Activated T-helper 1 cell treated with anti-CD3 and anti-CD28 coated beads, Interleukin-12 subunit alpha, Interleukin-12 subunit beta, Interleukin-2, Interleukin-4 antibody, amounts not matched to agents 30 ng/mL and 10 ng/mL and 1 ng/mL, durations not matched to agents 14 hours and 24 hours and 36 hours (primary cell): ENCODE measurements around the gene EXOC3L1. TPM values are rescaled to one million over a fixed set of nuclear protein-coding genes. Genes with fewer than 3 reads are reported as not detected.

Experiments used
- DNase-seq: peaks from one replicate; pipeline ENCODE4 v3.0.0; 2021; ENCODE audit warnings: low spot score
- H3K27ac Mint-ChIP-seq: one replicate; pipeline ENCODE4 v1.8.0; 2021; ENCODE audit warnings: mild to moderate bottlenecking, mixed read lengths
- H3K27me3 Mint-ChIP-seq: one replicate; pipeline ENCODE4 v1.8.0; 2022; ENCODE audit warnings: mild to moderate bottlenecking, moderate library complexity, mixed read lengths; ENCODE audit not compliant: insufficient read depth
- H3K36me3 Mint-ChIP-seq: one replicate; pipeline ENCODE4 v1.8.0; 2021; ENCODE audit warnings: low read depth, mixed read lengths
- H3K4me1 Mint-ChIP-seq: one replicate; pipeline ENCODE4 v1.8.0; 2021; ENCODE audit warnings: low read depth, mixed read lengths
- H3K4me3 Mint-ChIP-seq: one replicate; pipeline ENCODE4 v1.8.0; 2021; ENCODE audit warnings: mild to moderate bottlenecking, moderate library complexity, mixed read lengths
- H3K9me3 Mint-ChIP-seq: one replicate; pipeline ENCODE4 v1.8.0; 2021; ENCODE audit warnings: mixed read lengths
- intact Hi-C: fragments of 100-400 bp; cut with micrococcal nuclease; formaldehyde crosslinking; loops from one replicate; pipeline ENCODE4 v1.15.1; 2024
- total RNA-seq: library from RNA; stranded (reverse); gene quantifications from 2 replicates; pipeline ENCODE4 v1.2.3, GENCODE V29; 2022

Gene EXOC3L1
- total RNA-seq, 1 donor from 2014 or later, result 0.34 TPM

- peaks cover 14% of the 10 kb centered on the region for H3K27me3 Mint-ChIP-seq
- peaks cover 52% of the 10 kb centered on the region for H3K4me1 Mint-ChIP-seq
- intact Hi-C loops, result no loop called here
- no peak overlapping the region for H3K27ac Mint-ChIP-seq
- peaks cover 9% of the 10 kb centered on the region for H3K36me3 Mint-ChIP-seq
- H3K4me3 Mint-ChIP-seq, result no peak overlapping the region
- no peaks in the 10 kb centered on the region for H3K9me3 Mint-ChIP-seq
- DNase-seq, result no peak
Observed at GRCh38 chr16:67167588-67167987, 22.3 kb downstream of the EXOC3L1 start.

DNA sequence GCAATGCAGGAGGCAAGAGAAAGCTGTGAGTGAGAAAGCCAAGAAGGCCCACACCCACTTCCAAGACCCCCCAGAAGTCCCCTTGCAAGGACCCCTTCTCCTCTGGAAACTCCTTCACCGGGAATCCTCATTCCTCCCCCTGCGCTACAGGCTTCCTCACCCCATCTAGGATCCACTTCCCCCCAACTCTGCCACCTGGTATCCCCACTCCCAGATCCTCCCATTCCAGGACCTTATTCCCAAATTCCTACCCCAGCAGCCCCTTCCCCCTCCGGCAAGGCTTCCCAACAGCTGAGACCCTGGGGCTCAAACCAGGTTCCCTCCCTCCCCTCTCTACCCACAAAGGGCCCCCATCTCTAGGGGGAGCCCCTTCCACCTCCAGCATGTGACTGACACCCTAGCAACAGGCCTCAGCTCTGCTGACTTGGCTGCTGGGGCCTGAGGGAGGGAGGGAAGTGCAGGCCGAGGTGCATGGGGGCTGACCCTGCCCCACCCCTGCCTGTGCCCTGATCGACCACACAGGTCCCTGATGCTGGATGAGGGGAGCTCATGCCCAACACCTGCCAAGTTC is 23.3 kb downstream of the EXOC3L1 start:
- peaks cover 7% of the 10 kb centered on the region for H3K36me3 Mint-ChIP-seq
- no peak for DNase-seq
- peak overlapping the region; percentile 48 for H3K27ac Mint-ChIP-seq
- intact Hi-C loops, result no loop called here
- no peaks in the 10 kb centered on the region for H3K9me3 Mint-ChIP-seq
- H3K4me3 Mint-ChIP-seq, result peak overlapping the region; percentile 60
- peaks cover 14% of the 10 kb centered on the region for H3K27me3 Mint-ChIP-seq
- peaks cover 43% of the 10 kb centered on the region for H3K4me1 Mint-ChIP-seq

GRCh38 chr16:67166110-67166547 is 23.8 kb downstream of the EXOC3L1 start:
- Mint-ChIP-seq H3K27ac (no peak overlapping the region), H3K9me3 (no peaks in the 10 kb centered on the region), H3K36me3 (peaks cover 5% of the 10 kb centered on the region), H3K4me1 (peaks cover 38% of the 10 kb centered on the region), H3K27me3 (peaks cover 14% of the 10 kb centered on the region), H3K4me3 (peak overlapping the region; percentile 60)
- DNase-seq, result no peak
- intact Hi-C loops, result no loop called here

DNA sequence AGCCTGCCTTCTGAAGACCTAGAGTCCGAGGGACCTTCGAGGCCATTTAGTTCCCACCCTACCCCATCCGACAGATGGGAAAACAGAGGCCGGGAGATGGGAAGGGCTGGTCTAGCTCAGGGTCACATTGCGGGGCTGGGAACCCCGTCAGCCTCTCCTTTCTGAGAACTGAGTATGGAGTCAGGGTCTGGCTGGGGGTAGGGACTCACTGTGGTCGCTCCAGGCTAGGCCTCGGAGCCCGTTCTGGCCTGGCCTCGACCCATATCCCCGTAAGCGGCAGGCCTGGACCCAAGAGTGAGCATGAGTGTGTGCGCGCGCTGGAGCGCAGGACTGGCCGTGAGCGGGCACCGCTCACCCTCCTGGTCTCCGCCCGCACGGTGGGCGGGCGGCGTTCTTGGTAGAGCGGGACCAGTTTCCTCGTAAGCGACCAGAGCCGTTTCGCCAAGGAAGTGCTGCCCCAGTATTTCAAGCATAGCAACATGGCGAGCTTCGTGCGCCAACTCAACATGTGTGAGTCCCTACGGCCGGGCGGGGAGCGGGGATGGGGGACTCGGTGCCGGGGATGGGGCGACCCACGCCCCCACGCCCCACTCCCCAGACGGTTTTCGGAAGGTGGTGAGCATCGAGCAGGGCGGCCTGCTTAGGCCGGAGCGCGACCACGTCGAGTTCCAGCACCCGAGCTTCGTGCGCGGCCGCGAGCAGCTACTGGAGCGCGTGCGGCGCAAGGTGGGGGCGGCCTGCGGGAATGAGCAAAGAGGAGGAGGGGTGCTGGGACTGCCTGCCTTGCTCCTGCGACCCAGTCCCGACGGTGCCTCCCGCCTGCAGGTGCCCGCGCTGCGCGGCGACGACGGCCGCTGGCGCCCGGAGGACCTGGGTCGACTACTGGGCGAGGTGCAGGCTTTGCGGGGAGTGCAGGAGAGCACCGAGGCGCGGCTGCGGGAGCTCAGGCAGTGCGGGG is 24.5 kb downstream of the EXOC3L1 start:
- no peaks in the 10 kb centered on the region for H3K9me3 Mint-ChIP-seq
- intact Hi-C loops, result no loop called here
- H3K4me3 Mint-ChIP-seq, result peak overlapping the region; percentile 65
- H3K27ac Mint-ChIP-seq, result peak overlapping the region; percentile 47
- H3K36me3 Mint-ChIP-seq, result peaks cover 8% of the 10 kb centered on the region
- H3K27me3 Mint-ChIP-seq, result peaks cover 16% of the 10 kb centered on the region
- peaks cover 40% of the 10 kb centered on the region for H3K4me1 Mint-ChIP-seq
- no peak for DNase-seq

DNA sequence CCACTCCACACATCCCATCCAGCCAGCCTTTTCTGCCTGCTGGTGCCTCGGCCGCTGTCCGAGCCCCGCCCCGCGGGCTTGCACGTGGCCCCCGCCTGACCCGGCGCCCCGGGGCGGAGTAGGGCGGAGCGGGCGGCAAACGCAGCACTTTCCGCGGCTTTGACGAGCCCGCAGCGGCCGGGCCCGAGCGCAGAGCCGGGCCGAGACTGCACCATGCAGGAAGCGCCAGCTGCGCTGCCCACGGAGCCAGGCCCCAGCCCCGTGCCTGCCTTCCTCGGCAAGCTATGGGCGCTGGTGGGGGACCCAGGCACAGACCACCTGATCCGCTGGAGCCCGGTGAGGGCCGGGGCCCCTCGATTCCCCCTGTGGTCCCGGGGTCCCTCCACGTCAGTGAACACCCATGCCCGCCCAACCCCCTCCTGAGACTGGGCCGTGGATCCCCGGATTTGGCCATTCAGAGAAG is 25.3 kb downstream of the EXOC3L1 start, which contains the start of gene HSF4:
Gene HSF4, plus strand, starts transcription at position 147 of the 463 bp plus-strand sequence. Its CDS starts 67 bp downstream, at position 214.
- peak within 1 kb of the TSS; percentile 66 for H3K4me3 Mint-ChIP-seq
- no peaks in the 10 kb centered on the region for H3K9me3 Mint-ChIP-seq
- intact Hi-C loops, result no loop called here
- peak within 1 kb of the TSS; percentile 52 for H3K27ac Mint-ChIP-seq
- DNase-seq, result no peak
- H3K36me3 Mint-ChIP-seq, result peaks cover 8% of the 10 kb centered on the region
- peaks cover 36% of the 10 kb centered on the region for H3K4me1 Mint-ChIP-seq
- peaks cover 16% of the 10 kb centered on the region for H3K27me3 Mint-ChIP-seq

GRCh38 chr16:67163999-67164558 is 25.9 kb downstream of the EXOC3L1 start:
- intact Hi-C loops, result no loop called here
- Mint-ChIP-seq H3K27ac (peak overlapping the region; percentile 52), H3K4me1 (peaks cover 34% of the 10 kb centered on the region), H3K9me3 (no peaks in the 10 kb centered on the region), H3K36me3 (peaks cover 8% of the 10 kb centered on the region), H3K4me3 (peak overlapping the region; percentile 66), H3K27me3 (peaks cover 16% of the 10 kb centered on the region)
- DNase-seq, result no peak

- DNase-seq, result peak; percentile 70
- H3K27me3 Mint-ChIP-seq, result peaks cover 16% of the 10 kb centered on the region
- H3K4me3 Mint-ChIP-seq, result peak overlapping the region; percentile 66
- peak overlapping the region; percentile 52 for H3K27ac Mint-ChIP-seq
- H3K36me3 Mint-ChIP-seq, result peaks cover 7% of the 10 kb centered on the region
- intact Hi-C loops, result no loop called here
- H3K4me1 Mint-ChIP-seq, result peaks cover 33% of the 10 kb centered on the region
- no peaks in the 10 kb centered on the region for H3K9me3 Mint-ChIP-seq
Observed at GRCh38 chr16:67163164-67163998, 26.6 kb downstream of the EXOC3L1 start.

- intact Hi-C loops, result no loop called here
- peaks cover 36% of the 10 kb centered on the region for H3K4me1 Mint-ChIP-seq
- no peaks in the 10 kb centered on the region for H3K9me3 Mint-ChIP-seq
- H3K36me3 Mint-ChIP-seq, result peaks cover 5% of the 10 kb centered on the region
- peaks cover 16% of the 10 kb centered on the region for H3K27me3 Mint-ChIP-seq
- no peak for DNase-seq
- H3K4me3 Mint-ChIP-seq, result peak overlapping the region; percentile 74
- peak overlapping the region; percentile 80 for H3K27ac Mint-ChIP-seq
Observed at GRCh38 chr16:67162506-67163163, 27.3 kb downstream of the EXOC3L1 start.

DNA sequence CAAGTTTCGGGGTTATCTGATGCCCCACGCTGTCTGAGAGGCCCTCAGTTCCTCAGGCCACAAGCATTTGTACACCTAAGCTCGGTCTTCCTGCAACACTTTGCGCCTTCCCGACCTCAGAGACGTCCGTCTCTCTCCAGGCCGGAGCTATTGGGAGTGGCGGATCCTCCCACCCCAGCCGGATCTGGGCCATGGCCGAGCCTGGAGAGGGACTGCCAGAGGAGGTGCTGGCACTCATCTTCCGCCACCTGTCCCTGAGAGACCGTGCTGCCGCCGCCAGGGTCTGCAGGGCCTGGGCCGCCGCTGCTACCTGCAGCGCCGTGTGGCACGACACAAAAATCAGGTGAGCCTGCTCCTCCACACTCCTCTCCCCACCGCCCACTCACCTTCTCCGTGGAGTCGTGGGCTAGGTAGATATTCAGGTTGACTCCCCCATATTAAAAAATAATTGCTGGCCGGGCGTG is 28.3 kb downstream of the EXOC3L1 start:
- DNase-seq, result no peak
- H3K27me3 Mint-ChIP-seq, result peaks cover 15% of the 10 kb centered on the region
- peak overlapping the region; percentile 70 for H3K4me3 Mint-ChIP-seq
- H3K4me1 Mint-ChIP-seq, result peaks cover 40% of the 10 kb centered on the region
- no peaks in the 10 kb centered on the region for H3K9me3 Mint-ChIP-seq
- peak overlapping the region; percentile 23 for H3K27ac Mint-ChIP-seq
- intact Hi-C loops, result loop anchor here (2.0 kb wide), 1 partner anchor 65 kb away; the partner anchor contains the start of gene TMEM208
- H3K36me3 Mint-ChIP-seq, result peaks cover 7% of the 10 kb centered on the region

DNA sequence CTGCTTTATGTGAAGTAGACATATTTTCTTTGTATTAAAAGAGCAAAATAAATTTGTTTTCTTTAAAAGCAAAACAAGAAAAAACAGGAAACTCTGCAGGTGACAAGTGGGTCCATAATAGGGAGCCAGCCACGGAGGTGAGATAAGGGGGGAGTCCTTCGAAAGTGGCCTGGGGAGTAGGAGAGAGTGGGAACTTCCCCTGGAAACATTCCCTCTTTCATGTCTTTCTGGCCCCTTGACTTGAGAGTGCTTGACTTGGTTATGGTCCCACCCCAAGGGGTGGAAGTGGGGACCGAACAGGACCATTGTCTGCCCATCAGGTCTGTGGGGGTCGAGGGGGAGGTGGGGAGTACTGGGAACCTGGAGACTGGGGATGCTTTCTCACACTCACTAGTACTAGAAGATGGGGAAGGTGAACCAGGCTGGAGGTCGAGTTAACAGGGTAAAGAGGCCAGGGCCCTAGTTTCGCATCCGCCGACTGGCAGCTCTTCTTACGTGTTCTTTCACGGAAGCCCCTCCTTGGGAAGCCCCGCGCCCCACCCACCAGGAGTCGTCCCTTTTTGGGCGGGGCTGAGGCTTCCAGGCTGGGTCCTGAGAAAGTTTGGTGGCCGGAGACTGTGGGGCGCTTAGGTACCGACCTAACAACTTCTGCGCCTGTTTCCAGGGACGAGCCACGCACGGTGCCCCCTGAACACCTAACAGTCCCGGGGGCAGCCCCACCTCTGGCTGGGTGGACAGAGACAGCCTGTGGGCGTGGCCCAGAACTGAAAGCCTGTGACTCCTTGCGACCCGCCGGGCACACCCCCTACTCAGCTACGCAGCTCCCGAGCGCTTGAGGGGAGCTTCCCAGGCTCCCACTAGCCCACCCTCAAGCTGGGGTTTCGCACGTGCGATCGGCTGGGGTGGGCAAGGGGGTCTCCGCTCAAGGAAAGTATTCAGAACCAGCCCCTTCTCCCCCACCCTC is 31.0 kb downstream of the EXOC3L1 start:
- Mint-ChIP-seq H3K4me3 (peak overlapping the region; percentile 91), H3K27me3 (peaks cover 2% of the 10 kb centered on the region), H3K4me1 (peaks cover 48% of the 10 kb centered on the region), H3K27ac (peak overlapping the region; percentile 92), H3K36me3 (peaks cover 5% of the 10 kb centered on the region), H3K9me3 (no peaks in the 10 kb centered on the region)
- intact Hi-C loops, result loop anchor here (1.0 to 5.0 kb wide), 10 partner anchors 8 to 282 kb away; partner anchors contain the start of genes FHOD1, MATCAP1, NOL3 and PHAF1
- peak; percentile 90 for DNase-seq
